Stimulated activated CD8-positive, alpha-beta memory T cell treated with anti-CD3 and anti-CD28 coated beads, Interleukin-2, amount 100 ng/mL, for 1 hour (primary cell): ENCODE data around the gene RPL37.
"Not testable (repeated sequence)": the region's sequence is repeated elsewhere in the genome, so short reads cannot be mapped to it uniquely, and the experiment has no call there.

Experiments
- DNase-seq, 2 donors: peaks; one replicate each; pipeline ENCODE4 v3.0.0-alpha.2; 2020; ENCODE audit warnings: low read depth in 2 of 2

RPL37 gene

DNA sequence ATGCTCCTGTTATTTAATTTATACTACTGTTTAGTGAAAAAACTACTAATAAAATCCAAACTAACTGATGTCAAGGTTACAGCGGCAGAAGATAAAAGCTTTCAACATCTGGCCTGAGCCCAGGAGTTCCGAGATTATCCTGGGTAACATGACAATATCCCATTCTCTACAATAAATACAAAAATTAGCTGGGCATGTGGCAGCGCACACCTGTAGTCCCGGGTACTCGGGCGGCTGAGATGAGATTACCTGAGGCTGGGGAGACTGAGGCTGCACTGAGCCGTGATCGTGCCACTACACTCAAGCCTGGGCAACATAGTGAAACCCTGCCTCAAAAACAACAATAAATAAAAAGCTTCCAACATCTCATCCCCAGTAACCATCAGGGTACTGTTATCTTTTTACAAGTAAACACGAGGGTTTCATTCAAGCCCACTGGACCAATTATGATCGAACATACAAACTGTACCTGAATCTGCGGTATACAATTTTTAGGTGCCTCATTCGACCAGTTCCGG, 1.3 kb downstream of the RPL37 start:
- no peak for DNase-seq

DNA sequence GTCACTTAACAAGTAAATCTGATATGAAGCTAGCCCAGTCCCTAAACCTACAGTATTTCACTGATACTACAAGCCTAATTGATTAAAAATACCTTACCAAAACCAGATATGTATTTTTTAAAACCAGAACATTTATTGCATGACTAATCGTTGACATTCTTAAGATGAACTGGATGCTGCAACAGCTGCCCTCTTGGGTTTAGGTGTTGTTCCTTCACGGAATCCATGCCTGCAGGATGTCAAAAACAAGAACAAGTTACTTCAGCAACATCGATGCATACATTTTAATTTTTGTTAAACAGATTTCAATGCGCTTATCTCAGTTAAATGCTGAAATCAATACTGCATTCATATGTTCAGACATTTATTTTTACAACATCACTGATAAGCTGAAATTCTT, 2.7 kb downstream of the RPL37 start:
- DNase-seq, result no peak

GRCh38 chr5:40831346-40832210, 3.4 kb downstream of the RPL37 start:
- DNase-seq, result no peak

DNA sequence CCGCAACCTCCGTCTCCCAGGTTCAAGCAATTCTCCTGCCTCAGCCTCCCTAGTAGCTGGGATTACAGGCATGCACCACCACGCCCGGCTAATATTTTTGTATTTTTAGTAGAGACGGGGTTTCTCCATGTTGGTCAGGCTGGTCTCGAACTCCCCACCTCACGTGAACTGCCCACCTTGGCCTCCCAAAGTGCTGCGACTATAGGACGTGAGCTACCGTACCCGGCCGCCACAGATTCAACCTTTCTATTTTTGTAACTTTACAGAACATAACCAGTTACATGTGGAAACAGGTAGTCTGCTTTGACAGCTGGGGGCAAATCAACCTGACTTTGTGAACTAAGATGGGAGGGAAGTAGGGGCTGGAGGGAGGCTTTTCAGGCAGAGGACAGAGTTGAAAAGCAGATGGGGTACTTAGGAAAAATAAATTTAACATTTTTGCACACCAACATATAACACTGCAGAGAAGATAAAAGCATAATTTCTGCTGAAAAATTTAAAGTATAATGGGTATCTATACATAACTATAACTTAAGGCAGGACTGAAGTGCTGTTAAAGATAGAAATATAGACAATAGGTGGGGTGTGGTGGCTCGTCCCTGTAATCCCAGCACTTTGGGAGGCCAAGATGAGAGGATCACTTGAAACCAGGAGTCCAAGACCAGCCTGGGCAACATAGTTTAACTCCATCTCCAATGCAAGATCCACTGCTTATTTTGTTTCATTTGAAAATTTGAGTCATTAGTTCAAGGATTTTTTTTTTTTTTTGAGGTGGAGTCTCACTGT, 5.1 kb downstream of the RPL37 start:
- no peak for DNase-seq

DNA sequence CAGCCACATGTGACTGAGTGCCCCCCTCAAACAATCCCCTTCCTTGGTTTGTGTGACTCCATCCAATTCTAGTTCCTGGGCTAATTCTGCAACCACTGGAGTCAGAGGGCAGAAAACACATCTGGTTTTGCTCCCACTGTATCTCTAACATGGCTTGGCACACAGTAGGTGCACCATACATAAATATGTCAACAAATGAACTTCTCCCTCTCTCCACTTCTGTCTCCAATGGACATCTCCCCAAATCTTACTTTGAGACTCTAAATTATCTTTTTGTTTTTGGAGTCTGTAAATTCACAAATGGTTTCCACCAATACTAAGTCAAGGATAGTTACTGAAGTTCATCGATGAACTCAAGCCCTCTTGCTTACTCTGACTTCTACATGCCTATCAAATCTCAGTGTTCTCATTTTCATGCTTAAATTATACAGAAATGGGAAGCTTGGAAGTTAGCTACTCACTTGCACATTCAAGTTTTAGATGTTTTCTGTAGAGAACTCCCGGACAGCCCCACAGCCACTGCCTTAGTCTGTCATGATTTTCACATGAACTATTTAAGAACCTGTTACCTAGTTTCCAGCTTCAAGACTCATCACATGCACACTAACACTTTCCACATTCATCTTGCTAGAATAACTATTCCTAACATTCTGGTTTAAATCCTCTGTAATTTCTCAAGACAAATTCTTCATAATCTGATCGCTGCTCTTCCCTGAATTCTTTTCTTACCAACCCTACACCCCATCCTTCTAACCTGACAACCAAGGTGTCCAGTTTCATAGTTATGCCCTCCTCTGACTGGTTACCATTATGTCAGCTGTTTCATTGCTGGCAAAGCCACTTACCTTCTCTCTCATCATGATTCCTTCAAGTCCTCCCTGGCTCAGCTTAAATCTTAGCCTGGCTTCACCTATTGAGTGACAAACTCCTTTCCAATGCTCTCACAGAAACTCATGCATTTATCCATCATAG, 6.0 kb downstream of the RPL37 start:
- no peak for DNase-seq

DNA sequence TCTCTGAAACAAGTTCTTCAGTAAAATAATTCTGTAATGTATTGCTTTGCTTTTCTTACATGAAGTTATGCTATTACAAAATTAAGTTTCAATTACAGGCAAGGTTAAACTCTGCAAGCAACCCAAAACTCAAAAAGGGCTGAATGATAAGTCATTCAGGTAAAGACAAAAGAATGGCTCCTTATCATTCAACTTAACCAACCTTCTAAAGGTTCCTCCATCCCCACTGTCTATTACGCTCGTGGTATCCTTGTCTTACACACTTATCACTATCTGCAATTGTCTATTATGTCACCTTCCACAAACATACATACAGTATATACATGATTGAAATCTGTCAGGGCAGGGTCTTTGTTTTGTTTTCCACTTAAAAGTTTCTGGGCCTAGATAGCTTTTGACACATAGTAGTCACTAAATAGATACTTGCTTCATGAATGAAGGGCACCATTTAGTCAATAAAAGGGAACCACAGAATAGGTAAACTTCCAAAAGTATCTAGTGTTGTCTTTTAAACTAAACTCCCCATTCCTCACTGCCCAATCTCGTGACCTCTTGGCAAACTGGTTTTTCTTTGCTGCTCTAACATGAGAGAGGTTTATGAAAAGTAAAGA, 6.9 kb downstream of the RPL37 start:
- no peak for DNase-seq

DNA sequence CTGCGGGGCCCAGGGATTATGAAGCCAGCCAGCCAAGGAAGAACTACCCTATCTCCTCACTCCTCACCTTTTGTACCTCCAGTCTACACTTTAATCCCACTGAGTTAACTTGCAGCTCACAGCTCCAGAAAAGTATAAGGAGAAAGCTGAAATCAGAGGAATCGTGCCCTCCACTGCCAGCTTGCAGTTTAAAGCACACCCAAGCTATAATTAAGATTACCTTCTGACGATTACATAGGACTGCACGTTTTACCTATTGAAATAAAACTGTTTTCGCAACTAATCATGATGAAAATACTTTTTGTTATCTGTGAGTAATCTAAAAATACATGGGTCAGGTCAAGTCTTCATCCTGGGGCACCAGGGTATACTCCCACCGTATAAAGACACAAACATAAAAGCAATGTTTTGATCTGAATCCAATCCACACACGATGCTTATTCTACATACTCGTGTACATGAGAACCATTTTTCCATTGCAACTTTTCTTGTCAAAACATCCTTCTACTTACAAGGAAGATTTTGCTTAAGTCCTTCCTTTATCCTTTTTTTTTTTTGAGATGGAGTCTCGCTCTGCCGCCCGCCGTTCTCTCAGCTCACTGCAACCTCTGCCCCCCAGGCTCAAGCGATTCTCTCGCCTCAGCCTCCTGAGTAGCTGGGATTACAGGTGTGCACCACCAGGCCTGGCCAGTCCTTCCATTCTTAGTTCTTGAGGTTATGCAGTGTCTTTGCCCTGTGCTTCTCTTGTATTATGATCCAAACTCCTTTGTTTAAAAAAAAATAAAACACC, 7.6 kb downstream of the RPL37 start:
- DNase-seq, result no peak

DNA sequence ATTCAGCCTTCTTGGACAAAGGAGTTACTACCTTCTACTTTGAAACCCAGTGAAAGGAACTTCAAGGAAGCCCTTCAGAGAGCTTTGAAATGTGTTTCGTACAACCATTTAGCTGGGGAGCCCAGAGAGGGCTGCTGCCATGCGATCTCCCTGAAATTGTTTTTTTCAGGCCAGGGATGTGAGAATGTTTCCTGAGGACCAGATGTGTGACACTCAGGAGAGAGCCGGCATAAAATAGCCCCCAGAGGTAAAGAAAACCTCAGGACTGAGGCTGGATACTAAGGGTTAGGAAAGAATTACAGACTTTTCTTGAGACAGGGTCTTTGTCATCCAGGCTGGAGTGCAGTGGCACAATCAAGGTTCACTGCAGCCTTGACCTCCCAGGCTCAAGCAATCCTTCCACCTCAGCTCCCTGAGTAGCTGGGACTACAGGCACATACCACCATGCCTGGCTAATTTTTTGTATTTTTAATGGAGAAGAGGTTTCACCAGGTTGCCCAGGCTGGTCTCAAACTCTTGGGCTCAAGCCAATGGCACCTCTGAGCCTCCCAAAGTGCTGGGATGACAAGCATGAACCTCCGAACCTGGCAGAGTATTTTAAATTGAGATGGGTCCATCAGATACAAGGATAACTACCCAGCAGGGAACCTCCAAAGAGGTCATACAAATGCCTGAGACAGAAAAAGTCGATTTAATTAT, 8.4 kb downstream of the RPL37 start:
- DNase-seq, result no peak

- DNase-seq, result not testable (repeated sequence)
Measured at GRCh38 chr5:40825461-40826043, 9.5 kb downstream of the RPL37 start.

- no peak for DNase-seq
Measured at GRCh38 chr5:40823459-40823858, 11.6 kb downstream of the RPL37 start.

DNA sequence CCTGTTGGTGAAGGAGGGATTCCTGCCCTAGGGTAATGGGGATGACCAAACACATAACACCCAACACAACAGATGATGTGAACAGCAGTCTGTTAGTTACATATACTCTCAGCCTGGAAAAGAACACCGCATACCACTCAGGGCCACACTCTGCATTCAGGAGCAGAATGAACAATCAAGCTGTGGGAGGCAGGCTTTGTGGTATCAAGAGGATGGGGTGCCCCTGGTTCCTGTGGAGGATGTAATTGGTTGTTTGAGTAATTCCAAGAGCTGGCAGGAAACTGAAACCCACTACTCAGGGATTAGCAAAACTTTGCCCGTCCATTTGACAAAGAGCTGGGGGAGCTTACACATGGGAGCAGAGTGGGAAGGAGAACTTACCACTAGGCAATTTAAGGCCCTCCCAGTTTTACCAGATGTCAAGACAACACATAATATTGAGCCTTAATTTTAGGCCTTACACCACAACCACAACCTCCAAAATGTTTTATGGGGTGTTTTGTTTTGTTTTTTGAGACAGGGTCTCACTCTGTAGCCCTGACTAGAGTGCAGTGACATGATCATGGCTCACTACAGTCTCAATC, 21.2 kb downstream of the RPL37 start:
- DNase-seq, result no peak

- DNase-seq, result no peak
Measured at GRCh38 chr5:40812125-40812524, 22.9 kb downstream of the RPL37 start.

DNA sequence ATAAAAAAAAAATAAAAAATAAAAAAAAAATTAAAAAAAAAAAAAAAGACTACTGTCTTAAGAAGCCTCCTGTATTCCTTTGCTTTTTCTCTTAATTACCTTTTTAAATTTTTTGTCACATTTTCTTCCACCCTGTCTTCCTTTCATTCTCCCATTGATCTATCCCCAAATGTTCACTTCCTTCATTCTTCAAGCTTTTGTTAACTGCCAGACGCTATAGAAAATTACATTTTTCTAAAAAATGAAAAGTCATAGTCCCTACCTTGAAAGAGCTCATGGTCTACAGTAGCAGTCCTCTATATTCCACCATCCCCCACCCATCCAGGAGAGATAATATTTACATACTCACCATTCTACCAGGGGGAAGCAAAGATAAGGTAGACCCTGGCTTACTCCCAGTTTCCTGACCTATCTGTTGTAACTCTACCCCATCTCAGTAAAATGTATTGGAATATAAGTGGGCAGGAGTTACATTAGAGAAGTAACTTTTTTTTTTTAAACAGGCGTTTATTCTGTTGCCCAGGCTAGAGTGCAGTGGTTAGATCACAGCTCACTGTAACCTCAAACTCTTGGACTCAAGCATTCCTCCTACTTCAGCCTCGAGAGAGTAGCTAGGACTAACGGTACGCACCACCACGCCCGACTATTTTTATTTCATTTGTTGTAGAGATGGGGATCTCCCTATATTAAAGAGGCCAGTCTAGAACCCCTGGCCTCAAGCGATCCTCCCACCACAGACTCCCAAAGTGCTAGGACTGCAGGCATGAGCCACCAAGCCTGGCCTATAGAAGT, 33.1 kb downstream of the RPL37 start:
- no peak for DNase-seq

DNA sequence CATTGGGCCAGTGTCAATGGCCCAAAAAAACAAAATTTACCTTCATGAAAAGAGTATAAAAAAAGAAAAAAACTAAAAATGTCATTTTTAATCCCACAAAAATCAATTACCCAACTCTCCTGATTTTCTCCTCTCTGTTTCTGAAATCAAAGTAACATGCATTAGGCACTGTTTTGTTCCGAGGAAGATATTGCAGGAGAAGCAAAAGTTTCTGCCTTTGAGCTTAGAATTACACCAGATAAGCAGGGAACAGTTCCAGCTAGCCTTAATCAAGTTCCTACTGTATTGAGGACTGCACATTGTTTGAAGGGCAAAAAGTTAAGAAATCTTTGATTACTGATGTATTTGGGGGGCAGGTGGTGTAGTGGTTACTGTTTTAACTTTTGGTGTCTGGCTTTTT, 35.8 kb downstream of the RPL37 start:
- DNase-seq, result no peak

GRCh38 chr5:40798801-40799210, 36.2 kb downstream of the RPL37 start:
- DNase-seq, result no peak

- peak; percentile 74 to 85 for DNase-seq
Measured at GRCh38 chr5:40798012-40798800, 36.8 kb downstream of the RPL37 start, which contains the start of gene PRKAA1. TSS of gene PRKAA1 (minus strand) at chr5:40798374. CDS start at chr5:40798189, 185 bp downstream.
